H9 (cell line): Measurements from ENCODE around the gene ZSCAN16. TPM values are rescaled to one million over a fixed set of nuclear protein-coding genes. Genes with fewer than 3 reads are reported as not detected.

Experiments
- DNase-seq: peaks from one replicate; pipeline ENCODE4 v3.0.0-alpha.2; 2017
- H2AFZ ChIP-seq: one replicate; pipeline ENCODE4 v1.6.1; 2013; ENCODE audit warnings: mild to moderate bottlenecking, low read length, control low read depth, moderate library complexity
- H2AK5ac ChIP-seq: 2 replicates; pipeline ENCODE4 v1.6.1; 2013; ENCODE audit warnings: low read length, control low read depth, mixed read lengths; ENCODE audit not compliant: insufficient read length
- H2BK120ac ChIP-seq: one replicate; pipeline ENCODE4 v1.6.1; 2013; ENCODE audit warnings: low read depth, mild to moderate bottlenecking, low read length, control low read depth, inconsistent platforms; ENCODE audit not compliant: poor library complexity, severe bottlenecking
- H2BK12ac ChIP-seq: 2 replicates; pipeline ENCODE4 v1.6.1; 2013; ENCODE audit warnings: low read length, control low read depth, mixed read lengths, low read depth; ENCODE audit not compliant: insufficient read length
- H2BK15ac ChIP-seq: 2 replicates; pipeline ENCODE4 v1.6.1; 2013; ENCODE audit warnings: low read depth, low read length, control low read depth
- H2BK20ac ChIP-seq: one replicate; pipeline ENCODE4 v1.6.1; 2013; ENCODE audit warnings: low read depth, mild to moderate bottlenecking, low read length, control low read depth, inconsistent platforms; ENCODE audit not compliant: poor library complexity, severe bottlenecking
- H2BK5ac ChIP-seq: 2 replicates; pipeline ENCODE4 v1.6.1; 2013; ENCODE audit warnings: low read length, control low read depth, mixed read lengths; ENCODE audit not compliant: insufficient read length
- H3K14ac ChIP-seq: 2 replicates; pipeline ENCODE4 v1.6.1; 2013; ENCODE audit warnings: low read length, control low read depth; ENCODE audit not compliant: insufficient read depth
- H3K18ac ChIP-seq: 2 replicates; pipeline ENCODE4 v1.6.1; 2013; ENCODE audit warnings: low read depth, mild to moderate bottlenecking, mixed read lengths, low read length, control low read depth; ENCODE audit not compliant: insufficient read length
- H3K23ac ChIP-seq: 2 replicates; pipeline ENCODE4 v1.6.1; 2013; ENCODE audit warnings: low read length, control low read depth, mixed read lengths, low read depth; ENCODE audit not compliant: insufficient read length
- H3K23me2 ChIP-seq: 2 replicates; pipeline ENCODE4 v1.6.1; 2013; ENCODE audit warnings: low read depth, mild to moderate bottlenecking, mixed read lengths, low read length, control low read depth; ENCODE audit not compliant: insufficient read length, poor library complexity, severe bottlenecking
- H3K27ac ChIP-seq: 2 replicates; pipeline ENCODE4 v1.5.1; 2013; ENCODE audit warnings: low read length, control low read depth, mixed read lengths, low read depth; ENCODE audit not compliant: insufficient read length
- H3K27me3 ChIP-seq: 2 replicates; pipeline ENCODE4 v1.6.1; 2013; ENCODE audit warnings: low read length, control low read depth, inconsistent platforms; ENCODE audit not compliant: insufficient read depth
- H3K4ac ChIP-seq: 2 replicates; pipeline ENCODE4 v1.6.1; 2013; ENCODE audit warnings: low read depth, mild to moderate bottlenecking, control low read depth, inconsistent platforms, low read length, moderate library complexity
- H3K4me1 ChIP-seq: 2 replicates; pipeline ENCODE4 v1.6.1; 2013; ENCODE audit warnings: low read length, control low read depth, inconsistent platforms; ENCODE audit not compliant: insufficient read depth
- H3K4me2 ChIP-seq: 2 replicates; pipeline ENCODE4 v1.6.1; 2013; ENCODE audit warnings: low read length, control low read depth, mixed read lengths; ENCODE audit not compliant: insufficient read length, insufficient read depth
- H3K56ac ChIP-seq: 2 replicates; pipeline ENCODE4 v1.6.1; 2013; ENCODE audit warnings: low read depth, mild to moderate bottlenecking, mixed read lengths, low read length, control low read depth; ENCODE audit not compliant: insufficient read length
- H3K79me1 ChIP-seq: 2 replicates; pipeline ENCODE4 v1.6.1; 2013; ENCODE audit warnings: low read depth, mild to moderate bottlenecking, moderate library complexity, low read length, control low read depth, inconsistent platforms; ENCODE audit not compliant: insufficient read depth, poor library complexity, severe bottlenecking
- H3K79me2 ChIP-seq: 2 replicates; pipeline ENCODE4 v1.6.1; 2013; ENCODE audit warnings: low read length, control low read depth, inconsistent platforms; ENCODE audit not compliant: insufficient read depth
- H3K9ac ChIP-seq: 2 replicates; pipeline ENCODE4 v1.6.1; 2013; ENCODE audit warnings: low read length, control low read depth, mixed read lengths; ENCODE audit not compliant: insufficient read length; ENCODE audit errors: extremely low read depth
- H3K9me3 ChIP-seq: one replicate; pipeline ENCODE4 v1.6.1; 2013; ENCODE audit warnings: low read depth, low read length, inconsistent platforms; ENCODE audit not compliant: control insufficient read depth
- H3T11ph ChIP-seq: one replicate; pipeline ENCODE4 v1.6.1; 2013; ENCODE audit warnings: mild to moderate bottlenecking, low read length, control low read depth, inconsistent platforms
- H4K20me1 ChIP-seq: one replicate; pipeline ENCODE4 v1.6.1; 2013; ENCODE audit not compliant: control insufficient read depth, insufficient read length, insufficient read depth
- H4K5ac ChIP-seq: 2 replicates; pipeline ENCODE4 v1.6.1; 2013; ENCODE audit warnings: low read depth, mild to moderate bottlenecking, mixed read lengths, low read length, control low read depth; ENCODE audit not compliant: insufficient read length
- H4K8ac ChIP-seq: replicated peaks from 2 replicates; pipeline ENCODE4 v1.6.1; 2013; ENCODE audit warnings: low read length, control low read depth, mixed read lengths, low read depth; ENCODE audit not compliant: insufficient read length
- H4K91ac ChIP-seq: 2 replicates; pipeline ENCODE4 v1.6.1; 2013; ENCODE audit warnings: low read depth, mild to moderate bottlenecking, moderate library complexity, mixed read lengths, low read length, control low read depth; ENCODE audit not compliant: insufficient read length
- H3K27ac Mint-ChIP-seq, 3 experiments: 2 replicates in 2 of 3; 3 replicates in 1 of 3; pipeline ENCODE4 v1.8.0; 2020 to 2021; ENCODE audit warnings: mixed read lengths in 3 of 3, mild to moderate bottlenecking in 1 of 3, moderate library complexity in 1 of 3
- H3K27me3 Mint-ChIP-seq: 2 replicates; pipeline ENCODE4 v1.8.0; 2021; ENCODE audit warnings: low read depth, mild to moderate bottlenecking, moderate library complexity, mixed read lengths
- H3K36me3 Mint-ChIP-seq, 3 experiments: 2 replicates in 2 of 3; 3 replicates in 1 of 3; pipeline ENCODE4 v1.8.0; 2020 to 2021; ENCODE audit warnings: low read depth in 3 of 3, mixed read lengths in 3 of 3; ENCODE audit not compliant: insufficient read depth in 1 of 3
- H3K4me1 Mint-ChIP-seq, 2 experiments: 2 replicates each; pipeline ENCODE4 v1.8.0; 2020; ENCODE audit warnings: mixed read lengths in 2 of 2
- H3K4me3 Mint-ChIP-seq, 2 experiments: 2 replicates in 1 of 2; 3 replicates in 1 of 2; pipeline ENCODE4 v1.8.0; 2020 to 2021; ENCODE audit warnings: mild to moderate bottlenecking in 2 of 2, mixed read lengths in 2 of 2, moderate library complexity in 1 of 2
- H3K9me3 Mint-ChIP-seq, 2 experiments: 2 replicates in 1 of 2; 3 replicates in 1 of 2; pipeline ENCODE4 v1.8.0; 2020; ENCODE audit warnings: mild to moderate bottlenecking in 2 of 2, mixed read lengths in 2 of 2, moderate library complexity in 1 of 2
- CTCF ChIP-seq: fragments of 200-600 bp; sonication (generic); conservative IDR thresholded peaks from 3 replicates; pipeline ENCODE4 v1.8.0; 2021; ENCODE audit warnings: antibody characterized with exemption, mild to moderate bottlenecking
- WGBS: extraction: QIAGEN DNeasy Blood & Tissue Kit; methylation state at CpG from one replicate; pipeline ENCODE4 v1.1.7; 2013; ENCODE audit warnings: missing lambda C conversion rate, low lambda C conversion rate, mixed read lengths; ENCODE audit not compliant: insufficient read length; ENCODE audit errors: extremely low coverage; 5-methylcytosine and 5-hydroxymethylcytosine counted together
- total RNA-seq: library from RNA; stranded (reverse); gene quantifications from 2 replicates; pipeline ENCODE4 v1.2.1, GENCODE V29; 2021

The ZSCAN16 gene
- total RNA-seq, 1 experiment from 2014 or later = 11.0 TPM

GRCh38 chr6:28158318-28158717 is 33.9 kb downstream of the ZSCAN16 start:
- Histone ChIP-seq H2BK15ac (no peak overlapping the region), H2AK5ac (no peak overlapping the region), H3K14ac (no peak overlapping the region), H3K23ac (no peak overlapping the region), H3K9ac (no peak overlapping the region), H3K56ac (no peak overlapping the region), H3K27ac (no peak overlapping the region), H3K9me3 (peaks cover 2% of the 10 kb centered on the region), H3K18ac (no peak overlapping the region), H2BK12ac (no peak overlapping the region), H3K79me2 (no peaks in the 10 kb centered on the region), H4K8ac (no peak overlapping the region), H3K4ac (no peak overlapping the region), H3K27me3 (no peaks in the 10 kb centered on the region), H3K23me2 (no peaks in the 10 kb centered on the region), H4K91ac (no peak overlapping the region), H2AFZ (no peak overlapping the region), H2BK120ac (no peak overlapping the region), H2BK5ac (no peak overlapping the region), H4K5ac (no peak overlapping the region), H3K4me2 (no peak overlapping the region), H2BK20ac (no peak overlapping the region), H3T11ph (no peak overlapping the region), H3K79me1 (no peaks in the 10 kb centered on the region), H3K4me1 (no peaks in the 10 kb centered on the region; the same call in 1 of the 2 replicates), H4K20me1 (no peaks in the 10 kb centered on the region)
- no peak overlapping the region for H3K4me3 Mint-ChIP-seq
- no peak for TF ChIP-seq CTCF
- peaks cover 18% of the 10 kb centered on the region for H3K27me3 Mint-ChIP-seq
- H3K27ac Mint-ChIP-seq = no peak overlapping the region
- peaks cover 34 to 55% (median 52%) of the 10 kb centered on the region in 3 experiments for H3K36me3 Mint-ChIP-seq
- WGBS = no CpG with 5 or more reads among the region's 3 CpGs
- H3K4me1 Mint-ChIP-seq = peaks cover 8 to 14% of the 10 kb centered on the region in 2 experiments
- H3K9me3 Mint-ChIP-seq = peaks cover 0 to under 1% of the 10 kb centered on the region in 2 experiments; a peak in 2 of 5 replicates
- no peak for DNase-seq
